NT2/D1 (cell line): Measurements from ENCODE around the gene IL32.

Experiments
- DNase-seq: peaks from one replicate; pipeline ENCODE4 v3.0.0-alpha.2; 2011; ENCODE audit warnings: low read depth, low spot score
- H3K27me3 ChIP-seq: 2 replicates; pipeline ENCODE4 v1.6.0; 2011; ENCODE audit warnings: mild to moderate bottlenecking; ENCODE audit not compliant: insufficient read length, insufficient read depth
- H3K36me3 ChIP-seq: 2 replicates; pipeline ENCODE4 v1.6.1; 2011; ENCODE audit warnings: mild to moderate bottlenecking, low read length, mixed read lengths; ENCODE audit not compliant: insufficient read depth, insufficient read length
- H3K4me1 ChIP-seq: 2 replicates; pipeline ENCODE4 v1.5.1; 2011; ENCODE audit not compliant: insufficient read depth, insufficient read length
- H3K4me3 ChIP-seq: 2 replicates; pipeline ENCODE4 v1.5.1; 2011; ENCODE audit warnings: low read depth; ENCODE audit not compliant: insufficient read length
- H3K9ac ChIP-seq: 2 replicates; pipeline ENCODE4 v1.6.0; 2011; ENCODE audit warnings: low read depth; ENCODE audit not compliant: insufficient read length
- H3K9me3 ChIP-seq: 2 replicates; pipeline ENCODE4 v1.5.1; 2011; ENCODE audit warnings: mild to moderate bottlenecking, low read length; ENCODE audit not compliant: insufficient read depth
- SUZ12 ChIP-seq: IDR thresholded peaks from 2 replicates; pipeline ENCODE4 v1.6.1; 2011; ENCODE audit not compliant: insufficient read length, insufficient read depth; ENCODE audit errors: extremely low read depth
- YY1 ChIP-seq: IDR thresholded peaks from 2 replicates; pipeline ENCODE4 v1.6.1; 2011; ENCODE audit not compliant: insufficient read length, insufficient read depth
- ZNF274 ChIP-seq: IDR thresholded peaks from 2 replicates; pipeline ENCODE4 v1.6.1; 2011; ENCODE audit warnings: mild to moderate bottlenecking, low read depth, low read length

IL32 gene, protein sequence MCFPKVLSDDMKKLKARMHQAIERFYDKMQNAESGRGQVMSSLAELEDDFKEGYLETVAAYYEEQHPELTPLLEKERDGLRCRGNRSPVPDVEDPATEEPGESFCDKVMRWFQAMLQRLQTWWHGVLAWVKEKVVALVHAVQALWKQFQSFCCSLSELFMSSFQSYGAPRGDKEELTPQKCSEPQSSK

GRCh38 chr16:3065069-3065741 is at the start of gene IL32:
IL32 (plus strand) TSS chr16:3065640; CDS start chr16:3065812, 172 bp downstream.
- Histone ChIP-seq H3K4me1 (peaks cover 8% of the 10 kb centered on the region), H3K9me3 (no peaks in the 10 kb centered on the region), H3K36me3 (peaks cover 20% of the 10 kb centered on the region), H3K27me3 (peaks cover 4% of the 10 kb centered on the region), H3K4me3 (no peak within 1 kb of the TSS), H3K9ac (no peak within 1 kb of the TSS)
- TF ChIP-seq YY1 (no peak), SUZ12 (no peak), ZNF274 (no peak)
- no peak for DNase-seq

DNA sequence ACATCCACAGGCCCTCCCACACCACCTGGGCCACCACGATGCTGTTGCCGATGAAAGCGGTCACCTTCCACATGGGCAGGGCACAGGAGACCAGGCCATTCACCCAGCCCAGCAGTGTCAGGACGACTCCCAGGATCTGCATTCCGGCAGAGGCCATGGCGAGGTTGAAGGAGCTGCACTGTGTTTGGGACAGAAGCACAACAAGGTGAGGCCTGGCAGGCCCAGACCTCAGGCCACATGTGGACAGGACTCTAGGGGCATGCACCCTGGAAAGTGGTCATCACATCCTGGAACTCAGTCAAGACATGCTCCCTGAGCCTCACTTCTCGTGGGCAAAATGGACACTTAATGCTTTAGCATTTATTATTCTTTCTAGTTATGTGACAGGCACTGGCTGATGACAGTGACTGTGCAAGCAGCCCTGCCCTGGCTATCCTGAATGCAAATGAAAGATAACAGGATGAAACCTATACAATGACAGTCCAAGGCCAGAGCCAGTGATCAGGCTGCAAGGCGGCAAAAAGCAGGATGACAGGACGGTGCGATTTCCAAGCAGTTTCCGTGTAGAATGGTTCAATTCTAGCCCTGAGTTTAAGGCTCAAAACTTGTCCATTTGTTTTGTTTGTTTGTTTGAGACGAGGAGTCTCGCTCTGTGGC is 49.4 kb upstream of the IL32 start:
- Histone ChIP-seq H3K27me3 (peaks cover 20% of the 10 kb centered on the region), H3K36me3 (peaks cover 35% of the 10 kb centered on the region), H3K4me1 (peaks cover 22% of the 10 kb centered on the region), H3K4me3 (no peak overlapping the region), H3K9me3 (no peaks in the 10 kb centered on the region), H3K9ac (peak overlapping the region; percentile 1)
- TF ChIP-seq ZNF274: no peak
- TF ChIP-seq YY1: no peak
- TF ChIP-seq SUZ12: no peak
- DNase-seq: no peak

DNA sequence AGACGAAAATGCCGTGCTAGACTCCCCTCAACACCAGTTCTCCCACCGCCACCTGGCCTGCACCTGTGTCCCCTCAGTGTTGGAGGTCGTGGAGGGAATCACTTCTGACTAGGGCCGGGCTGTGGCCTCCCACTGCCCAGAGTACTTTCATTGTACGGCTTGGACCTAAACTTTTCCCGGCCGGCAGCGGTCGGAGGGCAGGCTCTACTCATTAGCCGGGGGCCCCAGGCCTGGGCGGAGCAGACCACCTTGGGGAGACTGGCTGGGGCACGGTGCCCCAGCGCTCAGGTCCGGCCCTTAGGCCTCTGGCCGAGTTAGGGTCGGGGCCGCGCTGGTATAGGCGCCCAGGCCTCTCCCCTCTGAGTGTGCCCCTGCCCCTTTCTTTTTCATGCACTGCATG is 48.1 kb upstream of the IL32 start:
- TF ChIP-seq ZNF274: no peak
- TF ChIP-seq YY1: no peak
- TF ChIP-seq SUZ12: no peak
- DNase-seq: no peak
- Histone ChIP-seq H3K9me3 (no peaks in the 10 kb centered on the region), H3K27me3 (peaks cover 11% of the 10 kb centered on the region), H3K4me1 (peaks cover 18% of the 10 kb centered on the region), H3K9ac (peak overlapping the region; percentile 96), H3K4me3 (peak overlapping the region; percentile 95), H3K36me3 (peaks cover 43% of the 10 kb centered on the region)

- Histone ChIP-seq H3K4me3 (peak within 1 kb of the TSS; percentile 95), H3K9me3 (no peaks in the 10 kb centered on the region), H3K4me1 (peaks cover 21% of the 10 kb centered on the region), H3K36me3 (peaks cover 49% of the 10 kb centered on the region), H3K9ac (peak within 1 kb of the TSS; percentile 96), H3K27me3 (peaks cover 6% of the 10 kb centered on the region)
- TF ChIP-seq YY1: no peak
- TF ChIP-seq SUZ12: no peak
- no peak for TF ChIP-seq ZNF274
- peak; percentile 92 for DNase-seq
Measured at GRCh38 chr16:3017794-3018506, 47.5 kb upstream of the IL32 start, which contains the start of gene CLDN6. CLDN6 (minus strand) TSS chr16:3018183; CDS start chr16:3016021, 2,162 bp downstream.

GRCh38 chr16:3019594-3020246 is 45.7 kb upstream of the IL32 start:
- Histone ChIP-seq H3K4me1 (peaks cover 7% of the 10 kb centered on the region), H3K27me3 (no peaks in the 10 kb centered on the region), H3K9ac (peak overlapping the region; percentile 75), H3K9me3 (no peaks in the 10 kb centered on the region), H3K4me3 (peak overlapping the region; percentile 97), H3K36me3 (peaks cover 39% of the 10 kb centered on the region)
- TF ChIP-seq YY1: no peak
- TF ChIP-seq ZNF274: no peak
- TF ChIP-seq SUZ12: no peak
- DNase-seq: no peak

GRCh38 chr16:3020247-3020603 is 45.2 kb upstream of the IL32 start, which contains the start of gene TNFRSF12A:
TNFRSF12A (plus strand) TSS chr16:3020368; CDS start chr16:3020398, 30 bp downstream.
- peak; percentile 77 for DNase-seq
- Histone ChIP-seq H3K36me3 (peaks cover 36% of the 10 kb centered on the region), H3K4me1 (peaks cover 6% of the 10 kb centered on the region), H3K9ac (peak within 1 kb of the TSS; percentile 100), H3K9me3 (no peaks in the 10 kb centered on the region), H3K4me3 (peak within 1 kb of the TSS; percentile 97), H3K27me3 (no peaks in the 10 kb centered on the region)
- TF ChIP-seq ZNF274 (no peak), YY1 (no peak), SUZ12 (no peak)
